H1 (cell line): ENCODE measurements around the gene KRT80. TPM values are rescaled to one million over a fixed set of nuclear protein-coding genes. Genes with fewer than 3 reads are reported as not detected.

Experiments used
- BRCA1 ChIP-seq: IDR thresholded peaks from 2 replicates; pipeline ENCODE4 v1.6.1; 2012; ENCODE audit warnings: low read depth, low read length, improper control_type of control experiment
- EZH2 ChIP-seq: fragments of 200-600 bp; sonication (generic); IDR thresholded peaks from 2 replicates; pipeline ENCODE4 v1.7.1; 2012; ENCODE audit warnings: low read depth, mild to moderate bottlenecking, moderate library complexity, low read length, inconsistent platforms; ENCODE audit not compliant: severe bottlenecking
- KDM5A ChIP-seq: fragments of 200-600 bp; IDR thresholded peaks from 2 replicates; pipeline ENCODE4 v1.7.1; 2012; ENCODE audit warnings: mild to moderate bottlenecking, low read length, inconsistent platforms, mixed read lengths
- TEAD4 ChIP-seq: IDR thresholded peaks from 2 replicates; pipeline ENCODE4 v1.6.1; 2012; ENCODE audit warnings: low read depth, low read length, inconsistent platforms, mixed read lengths
- polyA plus RNA-seq, 7 experiments: library from polyadenylated mRNA; depleted of rRNA in 3 of 7; stranded (reverse) in 5 of 7; unstranded in 2 of 7; fragments of >200 nt in 5 of 7; fragments of 200-250 nt in 2 of 7; gene quantifications; 1 replicate in 5 of 7; 2 replicates in 1 of 7; 4 replicates in 1 of 7; pipeline versions ENCODE4 v1.2.1 to v1.2.3, GENCODE V29; 2011 to 2013; ENCODE audit warnings: missing spikeins in 2 of 7, mixed read lengths in 2 of 7
- total RNA-seq: library from RNA; stranded (reverse); fragmentation: NEBNext Ultra II Directional; extraction: Animal tissue kit (Norgen Biotek cat#: 25700); gene quantifications from 2 replicates; pipeline ENCODE4 v1.2.1, GENCODE V29; 2021

KRT80 gene
- total and polyA plus RNA-seq, 2 of the 8 experiments (the other 6 are each of a cell fraction or from before 2014, with no cell fraction given): 0.05 TPM; not detected in 1

GRCh38 chr12:52164624-52165023 lies 27.2 kb downstream of the KRT80 start (continued):
- TF ChIP-seq KDM5A (no peak), EZH2 (no peak), TEAD4 (no peak), BRCA1 (no peak)
